HG02623 (cell line): ENCODE results near the gene HSPBP1.

Experiments used
- ATAC-seq: cut with Tn5 transposase; IDR thresholded peaks from one replicate; pipeline ENCODE4 v1.9.1; 2021; ENCODE audit warnings: moderate library complexity; ENCODE audit not compliant: unreplicated experiment

The HSPBP1 gene

GRCh38 chr19:55305983-55306562, 26.2 kb upstream of the HSPBP1 start:
- ATAC-seq: no peak

- ATAC-seq: no peak
Measured at GRCh38 chr19:55305491-55305890, 25.6 kb upstream of the HSPBP1 start.

- no peak for ATAC-seq
Measured at GRCh38 chr19:55304980-55305379, 25.1 kb upstream of the HSPBP1 start.

- ATAC-seq: no peak
Measured at GRCh38 chr19:55304279-55304978, 24.5 kb upstream of the HSPBP1 start.

GRCh38 chr19:55303477-55303876, 23.6 kb upstream of the HSPBP1 start:
- no peak for ATAC-seq

- ATAC-seq: no peak
Measured at GRCh38 chr19:55302318-55302703, 22.4 kb upstream of the HSPBP1 start.

GRCh38 chr19:55301459-55302317, 21.8 kb upstream of the HSPBP1 start:
- no peak for ATAC-seq

GRCh38 chr19:55300886-55301458, 21.1 kb upstream of the HSPBP1 start:
- no peak for ATAC-seq

- no peak for ATAC-seq
Measured at GRCh38 chr19:55299991-55300390, 20.1 kb upstream of the HSPBP1 start.

GRCh38 chr19:55297267-55297666, 17.4 kb upstream of the HSPBP1 start:
- no peak for ATAC-seq

- ATAC-seq: no peak
Measured at GRCh38 chr19:55289117-55289796, 9.3 kb upstream of the HSPBP1 start.

- no peak for ATAC-seq
Measured at GRCh38 chr19:55287361-55288079, 7.6 kb upstream of the HSPBP1 start.

- no peak for ATAC-seq
Measured at GRCh38 chr19:55285229-55285890, 5.5 kb upstream of the HSPBP1 start.

- ATAC-seq: no peak
Measured at GRCh38 chr19:55284405-55285058, 4.6 kb upstream of the HSPBP1 start.

GRCh38 chr19:55283548-55284377, 3.9 kb upstream of the HSPBP1 start, which contains the start of gene BRSK1:
TSS of gene BRSK1 (plus strand) at chr19:55283997. CDS start at chr19:55284443, 446 bp downstream.
- ATAC-seq: no peak

GRCh38 chr19:55279340-55279739, 570 bp downstream of the HSPBP1 start:
- no peak for ATAC-seq

- ATAC-seq: no peak
Measured at GRCh38 chr19:55278391-55279135, 1.3 kb downstream of the HSPBP1 start.

- no peak for ATAC-seq
Measured at GRCh38 chr19:55277494-55277893, 2.4 kb downstream of the HSPBP1 start.
